HG03159 (cell line): Measurements from ENCODE around the gene CORO1C.
"Not testable (repeated sequence)": the region's sequence is repeated elsewhere in the genome, so short reads cannot be mapped to it uniquely, and the experiment has no call there.

Source experiments
- ATAC-seq: cut with Tn5 transposase; IDR thresholded peaks from one replicate; pipeline ENCODE4 v1.9.1; 2021; ENCODE audit warnings: mild to moderate bottlenecking, moderate library complexity; ENCODE audit not compliant: unreplicated experiment

The CORO1C gene

DNA sequence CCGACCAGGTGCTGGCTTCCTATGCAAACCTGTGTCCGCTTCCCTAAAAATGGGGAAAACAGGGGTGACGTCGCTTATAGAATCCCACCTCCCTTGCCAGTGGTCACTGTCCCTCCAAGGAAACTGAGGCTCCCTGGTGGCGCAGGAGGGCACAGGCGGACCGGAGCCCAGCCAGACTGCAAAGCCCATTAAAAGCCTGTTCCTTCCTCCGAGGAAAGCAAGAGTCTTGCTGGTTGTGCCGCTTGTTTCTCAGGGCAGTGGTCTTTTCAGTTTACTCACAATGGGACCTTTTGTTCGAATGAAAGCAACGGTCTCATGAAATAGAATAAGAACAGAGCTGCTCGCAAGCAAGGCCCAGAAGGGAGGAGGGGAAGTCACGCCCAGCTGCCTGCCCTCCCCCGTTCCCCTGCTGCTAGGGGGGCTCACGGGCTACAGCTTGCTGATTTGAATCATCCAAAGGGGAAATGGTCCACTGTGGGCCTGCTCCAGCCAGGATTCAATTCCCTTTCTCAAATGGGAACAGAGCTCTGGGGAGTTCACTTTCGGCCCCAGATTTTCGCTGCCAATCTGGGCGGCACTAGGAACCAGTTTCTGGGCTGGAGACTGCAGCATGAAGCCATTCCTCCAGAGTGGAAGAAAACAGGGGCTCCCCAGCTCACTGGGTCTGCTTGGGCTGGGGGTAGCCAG, 93.0 kb downstream of the CORO1C start:
- no peak for ATAC-seq

DNA sequence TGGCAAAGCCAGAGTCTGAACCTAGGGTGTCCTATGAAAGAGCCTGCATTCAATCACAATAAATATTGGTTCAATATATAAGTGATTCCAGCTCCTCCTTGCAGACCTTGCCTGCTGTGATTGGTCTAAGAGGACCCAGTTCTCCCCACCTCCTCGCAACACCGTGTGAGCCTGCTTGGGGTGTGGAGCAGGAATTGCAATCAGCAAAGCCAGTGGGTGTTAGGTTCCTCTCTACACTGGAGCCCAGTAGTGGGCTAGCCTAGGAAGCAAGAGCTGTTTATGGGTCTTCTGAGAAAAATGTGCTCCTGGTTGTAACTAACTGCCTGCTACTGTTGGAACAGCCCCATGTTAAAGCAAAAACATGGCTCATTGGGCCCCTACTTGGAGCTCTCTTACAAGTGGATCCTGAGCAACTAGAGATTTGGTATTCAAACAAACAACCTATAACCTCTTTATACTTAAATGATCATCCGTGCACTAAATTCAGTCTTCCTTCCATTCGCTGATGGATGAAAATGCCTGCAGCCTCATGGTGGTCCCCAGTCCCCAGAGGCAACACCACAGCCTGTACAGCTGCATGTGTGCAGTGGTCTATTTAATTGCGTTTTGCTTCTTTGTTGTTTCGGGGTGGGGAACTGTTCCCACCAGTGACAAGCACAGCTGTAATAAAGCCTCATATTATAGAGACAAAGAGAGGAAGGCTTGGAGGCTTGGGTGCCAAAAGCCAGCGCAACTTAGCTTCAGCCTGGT, 93.9 kb downstream of the CORO1C start:
- ATAC-seq, result no peak

DNA sequence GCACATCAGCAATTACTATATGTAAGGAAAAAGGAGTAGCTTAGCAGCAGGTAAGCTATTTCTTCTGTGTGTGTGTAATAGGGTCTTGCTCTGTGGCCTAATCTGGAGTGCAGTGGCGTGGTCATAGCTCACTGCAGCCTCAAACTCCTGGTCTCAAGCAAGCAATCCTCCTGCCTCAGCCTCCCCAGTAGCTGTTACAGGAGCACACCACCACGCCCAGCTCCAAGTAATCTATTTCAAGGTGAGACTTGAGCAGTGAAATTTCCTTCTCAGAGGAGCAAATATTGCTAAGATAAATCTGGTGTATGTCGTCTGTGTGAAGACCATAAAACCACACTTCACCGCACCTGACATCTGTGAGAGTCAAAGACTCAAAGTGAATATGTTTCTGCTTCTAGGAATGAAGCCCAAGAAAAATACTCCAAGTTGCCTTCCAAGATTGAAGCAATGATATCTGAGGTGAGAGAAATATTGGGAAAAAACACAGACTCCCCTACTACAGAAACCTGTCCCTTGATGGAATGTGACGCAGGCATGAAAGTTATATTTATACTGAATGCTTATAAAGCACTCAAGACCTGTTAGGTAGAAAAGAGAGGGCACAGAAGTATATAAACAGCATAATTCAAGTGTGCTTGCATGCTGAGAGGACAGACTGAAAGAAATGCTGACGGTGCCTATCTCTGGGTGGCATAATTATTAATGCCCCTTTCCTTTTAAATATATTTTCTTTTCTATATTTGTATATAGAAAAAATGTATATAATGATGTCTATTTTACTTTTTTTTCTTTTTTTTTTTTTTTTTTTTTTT, 95.1 kb downstream of the CORO1C start:
- no peak for ATAC-seq

DNA sequence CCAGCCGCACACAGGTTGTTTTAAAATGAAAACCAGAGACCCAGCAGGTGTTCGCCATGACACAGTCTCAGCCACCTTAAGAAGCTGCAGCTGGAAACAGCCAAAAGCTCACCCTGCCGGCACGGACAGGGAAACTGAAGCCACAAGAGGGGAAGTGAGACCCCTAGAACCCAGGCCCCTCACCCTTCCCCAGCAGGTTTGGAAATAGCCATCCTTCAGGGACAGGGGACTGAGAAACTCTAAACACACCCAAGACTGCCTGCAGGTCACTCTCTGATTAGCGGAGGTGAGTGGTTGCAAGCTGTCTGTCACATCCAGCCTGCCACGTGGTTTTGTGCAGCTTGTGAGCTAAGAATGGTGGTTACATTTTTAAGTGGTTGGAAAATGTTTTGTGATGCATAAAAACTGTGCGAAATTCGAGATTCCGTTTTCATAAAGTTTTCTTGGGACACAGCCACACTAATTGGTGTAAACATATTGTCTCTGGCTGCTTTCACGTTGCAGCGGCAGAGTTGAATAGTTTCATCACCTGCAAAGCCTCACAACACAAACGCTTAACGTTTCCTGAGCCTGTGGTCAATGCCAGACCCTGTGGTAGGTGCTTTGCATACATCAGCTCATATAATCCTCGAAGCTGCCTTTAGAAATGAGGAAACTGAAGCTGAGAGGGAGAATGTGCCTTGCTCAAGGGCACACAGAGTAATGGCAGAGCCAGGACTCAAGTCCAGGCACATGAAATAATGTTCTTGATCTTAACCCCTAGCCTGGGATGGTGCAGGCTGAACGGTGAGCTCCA, 95.9 kb downstream of the CORO1C start:
- ATAC-seq, result peak; percentile 50

DNA sequence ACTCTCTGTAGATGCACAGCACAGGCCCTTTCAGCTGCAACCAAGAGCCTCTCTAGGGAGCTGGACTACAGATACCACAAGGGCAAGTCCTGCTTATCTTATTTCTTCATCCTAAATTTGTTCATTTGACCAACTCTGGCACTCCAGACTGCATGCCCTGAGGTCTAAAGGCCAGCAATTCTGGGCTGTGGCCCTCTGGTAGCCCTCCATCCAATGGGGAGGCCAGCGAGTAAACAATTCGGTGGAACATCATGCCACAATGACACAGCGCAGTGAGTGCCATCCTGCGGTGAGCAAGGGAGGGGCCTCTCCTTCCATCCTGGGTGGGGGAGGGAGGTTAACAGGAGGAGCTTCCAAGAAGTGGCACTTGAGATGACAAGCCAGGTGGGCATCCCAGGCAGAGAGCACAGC, 97.0 kb downstream of the CORO1C start:
- ATAC-seq, result no peak

DNA sequence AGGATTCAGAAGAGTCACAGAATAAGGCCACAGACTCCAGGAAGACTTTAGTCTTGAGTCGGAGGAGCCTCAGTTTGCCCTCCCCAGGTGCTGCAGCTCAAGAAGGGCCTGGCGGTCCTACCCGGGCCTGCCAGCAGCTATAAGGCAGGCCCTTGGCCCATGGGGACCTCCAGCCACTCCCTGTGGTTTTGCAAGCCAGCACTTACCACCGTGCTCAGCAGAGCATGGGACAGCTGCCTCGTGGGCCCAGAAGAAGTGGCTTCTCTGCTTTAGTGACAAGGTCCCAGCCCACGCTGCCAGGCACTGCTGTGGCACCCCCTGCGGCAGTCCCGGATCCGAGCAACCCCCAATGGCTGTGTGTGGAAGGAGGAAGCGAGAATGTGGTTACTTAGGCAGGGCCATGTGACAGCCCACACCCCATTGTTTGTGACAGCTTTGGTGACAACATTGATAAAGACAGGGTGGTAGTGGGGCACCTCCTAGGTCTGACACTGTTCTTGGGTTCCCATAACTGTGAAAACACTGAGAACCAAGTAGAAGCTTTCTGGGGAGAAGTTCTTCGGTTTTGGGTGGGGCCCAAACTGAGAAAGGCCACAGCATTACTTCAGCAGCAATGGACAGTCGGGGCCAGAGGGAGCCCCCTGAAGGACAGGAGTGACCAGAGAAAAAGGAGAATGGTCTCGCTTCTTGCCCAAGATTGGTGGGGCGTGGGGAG, 97.6 kb downstream of the CORO1C start, which contains the start of gene SELPLG:
SELPLG (minus strand) TSS at position 361 of the 715 bp plus-strand sequence. CDS start 9,587 bp downstream, outside the sequence.
- ATAC-seq, result peak; percentile 56

DNA sequence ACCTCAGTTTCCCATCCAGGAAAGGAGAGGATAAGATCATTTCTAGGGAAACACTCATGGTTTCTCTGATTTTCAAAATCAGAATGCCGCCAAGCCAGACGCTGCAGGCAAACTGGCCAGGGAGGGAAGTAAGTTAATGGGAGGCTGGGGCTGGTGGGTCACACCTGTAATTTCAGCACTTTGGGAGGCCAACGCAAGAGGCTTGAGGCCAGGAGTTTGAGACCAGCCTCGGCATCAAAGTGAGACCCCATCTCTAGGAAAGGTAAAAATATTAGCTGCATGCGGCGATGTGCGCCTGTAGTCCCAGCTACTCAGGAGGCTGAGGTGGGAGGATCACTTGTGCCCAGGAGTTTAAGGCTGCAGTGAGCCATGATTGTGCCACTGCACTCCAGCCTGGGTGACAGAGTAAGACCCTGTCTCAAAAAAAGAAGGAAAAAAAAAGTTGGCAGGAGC, 98.2 kb downstream of the CORO1C start:
- ATAC-seq, result no peak

DNA sequence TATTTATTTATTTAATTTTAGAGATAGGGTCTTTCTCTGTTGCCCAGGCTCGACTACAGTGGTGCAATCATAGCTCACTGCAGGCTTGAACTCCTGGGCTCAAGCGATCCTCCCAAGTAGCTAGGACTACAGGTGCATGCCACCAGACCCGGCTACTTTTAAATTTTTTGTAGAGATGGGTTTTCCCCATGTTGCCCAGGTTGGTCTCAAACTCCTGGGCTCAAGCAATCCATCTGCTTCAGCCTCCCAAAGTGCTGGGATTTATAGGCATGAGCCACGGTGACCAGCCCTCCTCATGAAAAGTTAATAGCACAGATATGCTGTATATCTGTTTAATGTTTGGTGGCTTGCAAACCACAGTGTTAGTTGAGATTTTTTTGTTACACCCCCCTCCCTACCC, 100.1 kb downstream of the CORO1C start:
- not testable (repeated sequence) for ATAC-seq

DNA sequence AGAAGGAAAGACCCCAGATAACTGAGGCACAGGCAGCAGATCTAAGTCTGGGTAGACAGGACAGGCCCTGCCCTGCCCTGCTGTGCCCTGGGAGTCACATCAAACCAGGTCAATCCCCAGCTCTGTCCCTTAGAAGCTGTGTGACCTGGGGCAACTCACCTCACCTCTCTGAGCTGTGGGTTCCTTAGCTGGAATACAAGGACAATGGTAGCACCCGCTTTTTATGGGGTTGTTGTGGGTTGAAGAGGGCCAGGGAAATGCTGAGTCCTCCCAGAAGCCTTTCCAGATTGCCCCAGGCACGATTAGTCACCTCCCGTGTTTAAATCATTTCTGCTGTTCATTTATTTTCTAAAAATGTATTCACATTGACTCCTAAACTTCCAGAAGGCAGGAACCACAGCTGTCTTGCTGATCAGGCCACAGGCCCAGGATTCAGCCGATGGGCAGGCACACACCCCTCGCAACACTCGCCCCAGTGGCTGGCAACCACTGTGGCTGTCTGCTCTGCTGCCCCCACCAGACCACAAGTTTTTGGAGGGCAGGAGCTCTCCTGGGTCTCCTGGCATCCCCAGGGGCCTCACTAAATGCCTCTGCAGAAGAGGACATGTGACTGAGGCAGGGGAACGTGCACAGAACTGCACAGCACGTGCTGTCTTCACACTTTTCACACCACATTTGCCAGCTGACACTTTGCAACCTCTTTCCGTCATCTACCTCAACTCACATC, 100.7 kb downstream of the CORO1C start:
- no peak for ATAC-seq

DNA sequence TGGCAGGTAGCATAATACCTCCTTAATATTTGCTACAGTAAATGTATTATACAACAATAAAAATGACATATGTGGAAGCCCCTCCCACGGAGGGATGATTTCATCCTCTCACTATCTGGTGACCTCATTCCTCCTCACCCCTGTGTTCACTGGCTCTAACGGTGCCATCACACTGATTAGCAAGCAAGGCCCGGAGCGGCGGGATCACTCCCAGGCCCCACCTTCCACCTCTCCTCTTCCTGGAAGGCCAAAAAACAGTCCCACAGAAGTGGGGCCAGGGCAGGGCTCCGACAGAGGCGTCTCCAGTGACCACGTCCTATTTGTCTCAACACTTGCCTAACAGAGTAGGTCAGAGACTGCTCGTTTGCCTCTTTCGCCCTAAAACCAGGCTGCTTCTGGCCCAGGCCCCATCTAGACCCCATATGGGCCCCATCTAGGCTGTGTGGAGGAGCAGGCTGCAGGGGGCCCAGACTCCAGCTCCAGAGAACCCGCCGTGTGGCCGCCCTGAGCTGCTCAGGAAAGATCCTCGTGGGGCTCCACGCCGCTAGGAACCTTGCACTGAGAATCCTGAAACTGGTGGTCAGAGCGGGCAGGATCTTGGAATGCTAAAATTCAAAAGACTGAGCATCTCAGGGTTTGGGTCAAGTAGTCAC, 101.4 kb downstream of the CORO1C start:
- no peak for ATAC-seq

DNA sequence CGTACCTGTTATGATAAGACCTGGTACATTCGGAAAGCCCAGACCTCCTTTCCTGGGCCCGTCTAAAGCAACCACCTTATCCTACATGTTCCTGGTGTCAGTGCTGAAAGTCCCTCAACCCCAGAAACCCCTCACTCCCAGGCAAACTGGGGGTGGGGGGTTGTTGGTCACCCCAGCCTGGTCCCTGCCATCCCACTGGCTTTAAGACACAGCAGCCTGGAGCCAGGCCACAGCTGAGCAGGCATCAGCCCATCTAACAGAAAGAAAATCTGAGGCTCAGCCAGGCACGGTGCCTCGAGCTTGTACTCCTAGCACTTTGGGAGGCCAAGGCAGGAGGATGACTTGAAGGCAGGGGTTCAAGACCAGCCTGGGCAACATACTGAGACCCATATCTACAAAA, 102.2 kb downstream of the CORO1C start:
- ATAC-seq, result no peak

DNA sequence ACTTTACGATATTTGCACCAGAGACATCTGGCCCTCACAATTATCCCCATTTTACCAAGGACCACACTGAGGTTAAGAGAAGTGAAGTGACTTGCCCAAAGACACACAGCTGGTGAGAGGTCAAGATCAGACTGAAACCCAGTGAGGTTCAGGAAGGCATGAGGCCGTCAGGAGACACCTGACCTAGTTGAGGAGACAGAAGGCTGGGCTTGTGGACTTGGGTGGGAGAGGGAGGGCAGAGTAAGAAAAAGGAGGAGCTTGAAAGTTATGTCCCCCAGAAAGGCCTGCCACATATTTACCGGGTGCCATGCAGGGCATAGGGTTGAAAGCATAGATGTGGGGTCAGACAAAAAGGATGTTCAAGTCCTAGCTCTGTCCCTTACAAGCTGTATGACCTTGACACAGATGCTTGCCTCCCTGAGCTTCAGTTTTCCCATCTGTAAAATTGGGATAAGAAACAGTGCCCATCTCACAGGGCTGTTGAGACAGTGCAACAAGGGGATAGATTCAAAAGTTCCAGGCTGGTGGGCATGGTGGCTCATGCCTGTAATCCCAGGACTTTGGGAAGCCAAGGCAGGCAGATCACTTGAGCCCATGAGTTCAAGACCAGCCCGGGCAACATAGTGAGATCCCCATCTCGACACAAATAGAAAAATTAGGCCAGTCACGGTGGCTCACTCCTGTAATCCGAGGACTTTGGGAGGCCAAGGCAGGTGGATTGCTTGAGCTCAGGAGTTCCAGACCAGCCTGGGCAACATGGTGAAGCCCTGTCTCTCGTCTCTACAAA, 104.0 kb downstream of the CORO1C start:
- ATAC-seq, result no peak

DNA sequence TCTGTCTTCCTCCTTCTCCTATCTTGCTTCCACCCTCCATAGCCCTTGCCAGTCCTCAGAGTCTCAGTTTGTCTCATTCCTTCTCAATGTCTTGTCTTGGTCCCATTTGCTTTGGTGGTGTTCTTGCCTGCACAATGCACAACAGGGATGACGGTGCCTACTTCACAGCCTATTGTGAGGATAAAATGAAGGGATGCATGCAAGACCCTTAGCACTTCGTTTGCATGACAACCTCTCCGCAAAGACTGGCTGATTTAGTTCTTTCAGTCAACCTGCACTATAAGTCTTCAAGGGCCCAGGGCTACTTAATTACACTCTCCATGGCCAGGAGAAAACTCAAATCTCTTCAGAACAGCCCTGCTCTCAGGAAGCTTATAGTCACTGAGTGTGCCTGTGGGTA, 106.1 kb downstream of the CORO1C start:
- ATAC-seq, result no peak

DNA sequence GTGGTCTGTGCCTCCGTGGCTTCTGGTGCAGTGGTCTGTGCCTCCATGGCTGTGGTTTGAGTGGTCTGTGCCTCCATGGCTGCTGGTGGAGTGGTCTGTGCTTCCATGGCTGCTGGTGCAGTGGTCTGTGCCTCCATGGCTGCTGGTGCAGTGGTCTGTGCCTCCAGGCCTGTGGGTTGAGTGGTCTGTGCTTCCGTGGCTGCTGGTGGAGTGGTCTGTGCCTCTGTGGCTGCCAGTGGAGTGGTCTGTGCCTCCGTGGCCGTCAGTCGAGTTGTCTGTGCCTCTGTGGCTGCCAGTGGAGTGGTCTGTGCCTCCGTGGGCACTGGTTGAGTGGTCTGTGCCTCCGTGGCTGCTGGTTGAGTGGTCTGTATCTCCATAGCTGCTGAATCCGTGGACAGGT, 107.7 kb downstream of the CORO1C start:
- no peak for ATAC-seq

DNA sequence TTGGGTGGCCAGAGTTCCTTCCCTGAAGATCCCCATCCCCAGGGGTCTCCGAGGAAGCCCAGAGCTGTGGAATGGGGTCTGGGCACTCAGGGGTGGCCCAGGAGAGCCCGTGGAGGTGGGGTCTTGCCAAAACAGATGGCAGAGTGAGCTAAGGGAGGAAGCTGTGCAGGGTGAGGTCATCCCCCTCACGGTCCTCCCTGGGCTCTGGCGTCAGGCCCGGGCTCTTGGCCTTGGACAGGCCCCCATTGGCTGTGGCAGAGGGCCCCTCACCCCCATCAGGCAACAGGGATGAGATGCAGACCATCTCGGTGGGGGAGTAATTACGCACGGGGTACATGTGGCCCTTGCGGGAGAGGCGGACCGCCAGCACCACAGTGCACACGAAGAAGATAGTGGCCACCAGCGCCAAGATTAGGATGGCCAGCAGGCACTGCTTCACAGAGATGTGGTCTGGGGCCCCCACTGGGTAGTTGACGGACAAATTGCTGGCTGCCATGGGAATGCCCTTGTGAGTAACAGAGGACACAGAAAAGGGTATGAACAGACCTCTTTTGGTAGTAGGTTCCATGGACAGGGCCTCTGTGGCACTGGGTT, 108.3 kb downstream of the CORO1C start:
- no peak for ATAC-seq

DNA sequence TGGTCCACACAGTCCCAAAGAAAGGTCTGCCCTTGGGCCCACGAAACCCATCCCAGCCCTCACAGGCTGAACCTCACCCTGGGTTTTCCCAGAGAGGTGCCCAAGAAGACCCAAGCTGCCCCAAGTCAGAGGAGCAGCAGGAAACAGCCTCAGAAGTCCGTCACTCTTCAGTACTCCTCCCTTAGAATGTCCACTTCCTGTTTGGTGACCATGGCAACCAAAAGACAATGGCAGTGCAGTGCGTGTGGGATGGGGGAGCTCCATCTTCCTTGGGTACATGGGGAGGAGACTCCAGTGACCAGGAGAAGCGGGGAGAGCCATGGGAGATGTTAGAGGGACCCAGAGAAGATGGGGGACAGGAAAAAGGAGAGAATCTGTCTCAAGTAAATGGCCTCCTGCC, 108.9 kb downstream of the CORO1C start:
- ATAC-seq, result no peak

DNA sequence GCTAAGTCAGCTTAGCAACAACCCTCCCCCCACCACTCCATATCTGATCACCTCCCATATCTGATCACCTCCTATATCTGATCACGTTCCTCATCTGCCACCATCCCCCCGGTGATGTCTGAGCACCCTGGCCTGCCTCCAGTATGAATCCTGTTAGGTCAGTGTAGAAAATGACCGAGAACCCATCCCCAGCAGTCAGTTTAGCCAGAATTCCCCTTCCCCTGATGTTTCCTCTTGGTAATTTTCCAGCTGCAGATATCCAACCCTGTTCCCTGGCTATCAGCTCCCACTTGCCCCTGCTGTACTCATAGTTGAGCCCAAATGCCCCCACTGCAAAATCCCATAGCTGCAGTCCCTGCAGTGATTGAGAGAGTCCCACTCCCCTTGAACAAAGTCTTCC, 110.2 kb downstream of the CORO1C start:
- ATAC-seq, result no peak
